Stimulated activated CD4-positive, alpha-beta T cell treated with anti-CD3 and anti-CD28 coated beads, Interleukin-4, amount 100 ng/mL, for 48 hours (primary cell): ENCODE measurements around the gene GMDS.
A peak's percentile ranks its signal among the peaks of the same experiment; 100 is the strongest.

ENCODE experiments used
- DNase-seq, 2 donors: peaks; one replicate each; pipeline ENCODE4 v3.0.0-alpha.2; 2020; ENCODE audit warnings: low read depth in 2 of 2

GMDS gene

DNA sequence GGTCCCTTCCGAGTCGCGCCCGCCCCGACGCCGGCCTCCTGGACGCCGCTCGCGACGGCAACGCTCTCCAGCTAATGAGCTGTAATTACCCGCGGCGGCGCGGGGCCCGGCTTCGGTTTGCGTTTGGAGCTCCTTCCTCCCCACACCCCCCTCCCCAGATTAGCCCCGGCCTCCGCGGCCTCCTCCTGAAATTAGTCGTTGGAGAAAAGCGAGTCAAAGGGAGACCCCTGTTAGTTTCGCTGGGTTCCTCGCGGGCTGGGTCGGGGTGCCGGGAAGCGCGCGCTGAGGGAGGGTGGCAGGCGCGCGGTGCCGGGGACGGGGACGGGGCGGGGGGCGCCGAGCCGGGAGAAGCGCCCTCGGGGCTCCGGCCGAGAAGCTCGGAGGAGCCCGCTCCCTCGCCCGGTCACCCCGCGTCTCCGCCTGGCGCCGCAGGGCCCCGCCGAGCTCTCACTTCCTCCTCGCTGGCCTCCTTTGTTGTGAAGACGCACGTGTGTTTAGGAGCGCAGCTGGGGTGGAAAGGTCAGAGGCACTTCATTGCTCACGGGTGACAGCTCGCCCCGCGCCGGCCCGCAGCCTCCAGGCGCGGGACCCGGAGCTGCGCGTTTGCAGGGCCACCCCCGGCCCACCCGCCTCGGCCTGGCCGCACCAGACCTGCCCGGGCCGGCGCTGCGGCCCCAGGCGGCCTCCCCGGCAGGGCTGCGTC lies 630.8 kb downstream of the GMDS start:
- DNase-seq = no peak

DNA sequence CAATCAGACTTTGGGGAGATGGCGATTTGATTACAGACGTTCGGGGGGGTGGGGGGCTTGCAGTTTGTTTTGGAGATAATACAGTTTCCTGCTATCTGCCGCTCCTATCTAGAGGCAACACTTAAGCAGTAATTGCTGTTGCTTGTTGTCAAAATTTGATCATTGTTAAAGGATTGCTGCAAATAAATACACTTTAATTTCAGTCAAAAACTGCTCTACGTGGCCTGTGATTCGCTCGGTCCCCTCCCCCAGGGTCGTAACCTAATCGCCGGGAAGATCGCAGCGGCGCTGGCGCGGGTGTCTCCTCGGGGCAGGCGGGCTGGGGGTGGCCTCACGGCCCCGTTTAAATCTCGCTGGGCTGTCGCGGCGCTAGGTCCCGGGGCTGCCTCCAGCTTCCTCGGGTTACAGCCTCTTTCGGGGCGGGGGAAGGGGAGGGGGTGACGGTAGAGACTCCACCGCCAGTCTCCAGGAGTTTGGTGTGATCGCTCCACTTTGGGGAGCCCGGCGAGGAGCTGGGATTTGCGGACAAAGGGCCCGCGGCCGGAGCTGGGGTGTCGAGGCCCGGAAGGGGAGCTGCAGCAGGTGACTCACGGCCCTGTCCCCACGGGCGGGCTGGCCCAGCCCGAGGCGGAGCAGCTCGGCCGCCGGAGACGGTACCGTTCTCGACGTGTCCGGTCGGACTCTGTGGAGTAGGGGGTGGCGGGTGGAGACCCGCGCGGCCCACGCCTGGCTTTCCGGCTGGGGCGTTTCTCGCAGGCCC lies 631.5 kb downstream of the GMDS start:
- no peak for DNase-seq

DNA sequence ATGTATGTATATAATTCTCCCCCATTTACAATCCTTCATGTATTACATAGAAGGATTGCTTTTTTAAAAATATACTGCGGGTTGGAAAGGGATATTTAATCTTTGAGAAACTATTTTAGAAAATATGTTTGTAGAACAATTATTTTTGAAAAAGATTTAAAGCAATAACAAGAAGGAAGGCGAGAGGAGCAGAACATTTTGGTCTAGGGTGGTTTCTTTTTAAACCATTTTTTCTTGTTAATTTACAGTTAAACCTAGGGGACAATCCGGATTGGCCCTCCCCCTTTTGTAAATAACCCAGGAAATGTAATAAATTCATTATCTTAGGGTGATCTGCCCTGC lies 632.1 kb downstream of the GMDS start:
- DNase-seq = no peak

DNA sequence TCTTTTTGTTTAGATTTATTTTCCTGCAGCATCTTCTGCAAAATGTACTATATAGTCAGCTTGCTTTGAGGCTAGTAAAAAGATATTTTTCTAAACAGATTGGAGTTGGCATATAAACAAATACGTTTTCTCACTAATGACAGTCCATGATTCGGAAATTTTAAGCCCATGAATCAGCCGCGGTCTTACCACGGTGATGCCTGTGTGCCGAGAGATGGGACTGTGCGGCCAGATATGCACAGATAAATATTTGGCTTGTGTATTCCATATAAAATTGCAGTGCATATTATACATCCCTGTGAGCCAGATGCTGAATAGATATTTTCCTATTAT lies 632.5 kb downstream of the GMDS start:
- DNase-seq = no peak

DNA sequence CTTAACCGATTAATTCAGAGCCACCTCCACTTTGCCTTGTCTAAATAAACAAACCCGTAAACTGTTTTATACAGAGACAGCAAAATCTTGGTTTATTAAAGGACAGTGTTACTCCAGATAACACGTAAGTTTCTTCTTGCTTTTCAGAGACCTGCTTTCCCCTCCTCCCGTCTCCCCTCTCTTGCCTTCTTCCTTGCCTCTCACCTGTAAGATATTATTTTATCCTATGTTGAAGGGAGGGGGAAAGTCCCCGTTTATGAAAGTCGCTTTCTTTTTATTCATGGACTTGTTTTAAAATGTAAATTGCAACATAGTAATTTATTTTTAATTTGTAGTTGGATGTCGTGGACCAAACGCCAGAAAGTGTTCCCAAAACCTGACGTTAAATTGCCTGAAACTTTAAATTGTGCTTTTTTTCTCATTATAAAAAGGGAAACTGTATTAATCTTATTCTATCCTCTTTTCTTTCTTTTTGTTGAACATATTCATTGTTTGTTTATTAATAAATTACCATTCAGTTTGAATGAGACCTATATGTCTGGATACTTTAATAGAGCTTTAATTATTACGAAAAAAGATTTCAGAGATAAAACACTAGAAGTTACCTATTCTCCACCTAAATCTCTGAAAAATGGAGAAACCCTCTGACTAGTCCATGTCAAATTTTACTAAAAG lies 633.0 kb downstream of the GMDS start:
- no peak for DNase-seq

DNA sequence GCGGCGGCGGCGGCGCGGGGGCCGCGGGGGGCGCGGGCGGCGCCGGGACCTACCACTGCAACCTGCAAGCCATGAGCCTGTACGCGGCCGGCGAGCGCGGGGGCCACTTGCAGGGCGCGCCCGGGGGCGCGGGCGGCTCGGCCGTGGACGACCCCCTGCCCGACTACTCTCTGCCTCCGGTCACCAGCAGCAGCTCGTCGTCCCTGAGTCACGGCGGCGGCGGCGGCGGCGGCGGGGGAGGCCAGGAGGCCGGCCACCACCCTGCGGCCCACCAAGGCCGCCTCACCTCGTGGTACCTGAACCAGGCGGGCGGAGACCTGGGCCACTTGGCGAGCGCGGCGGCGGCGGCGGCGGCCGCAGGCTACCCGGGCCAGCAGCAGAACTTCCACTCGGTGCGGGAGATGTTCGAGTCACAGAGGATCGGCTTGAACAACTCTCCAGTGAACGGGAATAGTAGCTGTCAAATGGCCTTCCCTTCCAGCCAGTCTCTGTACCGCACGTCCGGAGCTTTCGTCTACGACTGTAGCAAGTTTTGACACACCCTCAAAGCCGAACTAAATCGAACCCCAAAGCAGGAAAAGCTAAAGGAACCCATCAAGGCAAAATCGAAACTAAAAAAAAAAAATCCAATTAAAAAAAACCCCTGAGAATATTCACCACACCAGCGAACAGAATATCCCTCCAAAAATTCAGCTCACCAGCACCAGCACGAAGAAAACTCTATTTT lies 633.7 kb downstream of the GMDS start:
- DNase-seq = no peak

DNA sequence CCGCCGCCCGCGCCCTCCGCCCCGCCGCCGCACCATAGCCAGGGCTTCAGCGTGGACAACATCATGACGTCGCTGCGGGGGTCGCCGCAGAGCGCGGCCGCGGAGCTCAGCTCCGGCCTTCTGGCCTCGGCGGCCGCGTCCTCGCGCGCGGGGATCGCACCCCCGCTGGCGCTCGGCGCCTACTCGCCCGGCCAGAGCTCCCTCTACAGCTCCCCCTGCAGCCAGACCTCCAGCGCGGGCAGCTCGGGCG lies 634.2 kb downstream of the GMDS start:
- no peak for DNase-seq

DNA sequence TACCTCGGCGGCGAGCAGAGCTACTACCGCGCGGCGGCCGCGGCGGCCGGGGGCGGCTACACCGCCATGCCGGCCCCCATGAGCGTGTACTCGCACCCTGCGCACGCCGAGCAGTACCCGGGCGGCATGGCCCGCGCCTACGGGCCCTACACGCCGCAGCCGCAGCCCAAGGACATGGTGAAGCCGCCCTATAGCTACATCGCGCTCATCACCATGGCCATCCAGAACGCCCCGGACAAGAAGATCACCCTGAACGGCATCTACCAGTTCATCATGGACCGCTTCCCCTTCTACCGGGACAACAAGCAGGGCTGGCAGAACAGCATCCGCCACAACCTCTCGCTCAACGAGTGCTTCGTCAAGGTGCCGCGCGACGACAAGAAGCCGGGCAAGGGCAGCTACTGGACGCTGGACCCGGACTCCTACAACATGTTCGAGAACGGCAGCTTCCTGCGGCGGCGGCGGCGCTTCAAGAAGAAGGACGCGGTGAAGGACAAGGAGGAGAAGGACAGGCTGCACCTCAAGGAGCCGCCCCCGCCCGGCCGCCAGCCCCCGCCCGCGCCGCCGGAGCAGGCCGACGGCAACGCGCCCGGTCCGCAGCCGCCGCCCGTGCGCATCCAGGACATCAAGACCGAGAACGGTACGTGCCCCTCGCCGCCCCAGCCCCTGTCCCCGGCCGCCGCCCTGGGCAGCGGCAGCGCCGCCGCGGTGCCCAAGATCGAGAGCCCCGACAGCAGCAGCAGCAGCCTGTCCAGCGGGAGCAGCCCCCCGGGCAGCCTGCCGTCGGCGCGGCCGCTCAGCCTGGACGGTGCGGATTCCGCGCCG lies 634.7 kb downstream of the GMDS start:
- DNase-seq = no peak

DNA sequence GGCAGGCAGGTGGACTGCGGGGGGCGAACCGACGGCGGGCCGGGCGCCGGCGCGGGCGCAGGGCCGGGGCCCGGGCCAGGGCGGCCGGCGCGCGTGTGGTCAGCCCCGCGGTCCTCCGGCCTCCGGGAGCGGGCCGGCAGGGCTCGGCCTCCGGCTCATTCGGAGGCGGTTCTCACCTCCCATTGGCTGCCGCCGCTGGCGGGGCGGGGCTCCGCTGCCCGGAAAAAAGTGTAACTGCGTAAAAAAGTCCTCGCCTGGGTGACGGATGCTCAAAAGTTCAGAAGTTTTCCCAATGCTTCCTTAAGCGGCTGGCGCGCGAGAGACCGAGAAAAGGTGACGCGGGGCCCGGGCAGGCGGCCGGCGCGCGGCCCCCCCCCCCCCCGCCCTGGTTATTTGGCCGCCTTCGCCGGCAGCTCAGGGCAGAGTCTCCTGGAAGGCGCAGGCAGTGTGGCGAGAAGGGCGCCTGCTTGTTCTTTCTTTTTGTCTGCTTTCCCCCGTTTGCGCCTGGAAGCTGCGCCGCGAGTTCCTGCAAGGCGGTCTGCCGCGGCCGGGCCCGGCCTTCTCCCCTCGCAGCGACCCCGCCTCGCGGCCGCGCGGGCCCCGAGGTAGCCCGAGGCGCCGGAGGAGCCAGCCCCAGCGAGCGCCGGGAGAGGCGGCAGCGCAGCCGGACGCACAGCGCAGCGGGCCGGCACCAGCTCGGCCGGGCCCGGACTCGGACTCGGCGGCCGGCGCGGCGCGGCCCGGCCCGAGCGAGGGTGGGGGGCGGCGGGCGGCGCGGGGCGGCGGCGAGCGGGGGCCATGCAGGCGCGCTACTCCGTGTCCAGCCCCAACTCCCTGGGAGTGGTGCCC lies 635.5 kb downstream of the GMDS start, which contains the start of gene FOXC1:
FOXC1 (plus strand) TSS at position 268 of the 849 bp plus-strand sequence; CDS start at position 799, 531 bp downstream.
- DNase-seq = peak in 1 of 2 donors; percentile 47

DNA sequence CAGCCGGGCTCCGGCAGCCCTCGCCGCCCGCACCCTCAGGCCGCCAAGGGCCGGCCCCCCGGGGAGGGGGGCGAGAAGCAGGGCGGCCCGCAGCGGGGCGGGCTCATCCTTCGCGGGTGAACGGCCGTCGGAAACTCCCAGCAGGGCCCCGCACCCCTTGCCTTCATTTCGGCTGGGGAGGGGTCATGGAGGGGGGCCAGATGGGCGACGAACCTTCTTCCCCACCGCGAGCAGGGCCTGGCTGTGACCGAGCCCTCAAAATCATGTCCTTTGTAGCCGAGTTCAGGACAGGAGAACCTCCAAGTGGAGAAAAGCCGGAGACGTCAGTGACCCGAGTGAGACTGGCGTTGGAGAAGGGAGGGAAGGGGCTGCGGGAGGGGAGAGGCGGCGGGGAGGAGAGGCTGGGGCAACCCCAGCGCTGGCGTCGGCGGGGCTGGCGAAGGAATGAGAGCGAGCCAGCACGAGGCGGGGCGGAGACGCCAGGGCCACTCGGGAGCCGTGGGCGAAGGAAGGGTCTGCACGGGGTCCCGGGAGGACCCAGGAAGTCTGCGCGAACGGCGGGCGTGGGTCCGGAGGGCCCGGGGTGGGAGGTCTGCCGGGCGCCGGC lies 636.3 kb downstream of the GMDS start:
- DNase-seq = no peak

DNA sequence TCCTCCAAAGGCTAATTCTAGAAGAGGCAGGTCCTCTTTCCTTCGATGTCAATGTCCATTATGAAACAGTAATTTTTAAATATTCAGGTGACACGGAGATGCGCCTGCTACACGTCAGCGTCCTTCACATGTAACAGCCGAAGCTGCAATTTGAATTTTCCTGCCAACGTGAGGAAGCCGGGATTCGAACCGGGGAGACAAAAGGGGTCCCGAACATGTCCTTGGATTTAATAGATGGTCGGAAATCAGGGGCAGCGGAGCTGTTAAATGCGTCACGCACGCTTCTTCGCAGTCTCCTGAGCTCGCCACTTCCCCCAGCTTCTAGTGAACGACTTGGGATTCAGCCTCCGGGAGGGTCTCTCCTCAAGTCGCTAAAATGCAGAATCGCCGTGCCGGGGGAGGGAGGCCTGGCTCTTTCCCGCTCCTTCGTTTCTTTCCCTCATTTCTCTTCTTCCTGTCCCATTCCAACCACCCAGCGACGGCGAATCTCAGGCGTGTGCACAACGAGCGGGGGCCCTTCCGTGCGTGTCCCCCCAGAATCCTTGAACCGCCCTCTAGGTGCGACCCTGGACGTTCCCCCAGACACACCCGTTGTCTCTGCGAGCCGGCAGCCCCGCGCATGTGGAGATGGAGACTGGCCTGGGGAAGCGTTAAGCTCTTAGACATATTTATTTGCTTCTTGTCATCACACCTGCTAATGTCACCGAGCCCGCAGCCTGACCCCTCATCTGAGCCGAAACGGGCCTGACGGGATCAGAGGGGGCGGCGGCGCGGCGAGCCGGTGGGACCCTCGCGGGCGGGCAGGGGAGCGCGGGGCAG lies 637.0 kb downstream of the GMDS start:
- DNase-seq = no peak

DNA sequence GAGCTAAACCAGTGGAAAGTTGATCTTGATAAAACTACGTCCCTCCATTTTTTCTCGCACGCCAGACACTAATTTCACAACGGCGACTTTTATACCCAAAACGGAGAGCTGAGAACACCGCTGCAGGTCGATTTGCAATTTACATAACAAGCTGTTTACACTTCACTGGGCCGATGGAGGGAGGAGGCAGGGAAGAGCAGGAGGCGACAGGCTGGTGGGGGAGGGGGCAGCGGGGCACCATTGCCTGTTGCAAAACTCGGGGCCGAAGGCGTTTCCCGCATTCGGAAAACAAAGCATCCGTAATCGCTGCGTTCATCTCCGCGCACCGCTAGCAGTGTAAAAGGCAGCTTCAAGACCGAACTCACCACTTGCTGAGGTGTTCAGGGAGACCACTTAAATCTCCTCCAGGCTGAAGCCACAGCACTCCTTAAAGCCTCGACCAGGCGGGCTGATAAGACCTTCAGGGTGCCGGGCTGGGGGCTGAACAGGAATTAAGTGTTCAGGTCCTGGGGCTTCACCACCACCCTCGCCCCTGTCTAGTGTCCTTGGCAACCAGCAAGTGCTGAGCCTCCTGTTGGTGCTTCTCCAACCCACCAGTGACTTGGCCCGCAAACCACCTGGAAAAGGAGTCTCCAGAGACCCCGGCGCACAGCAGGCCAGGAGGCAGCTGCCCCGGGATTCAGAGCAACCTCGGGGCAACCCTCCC lies 637.7 kb downstream of the GMDS start:
- DNase-seq = no peak

DNA sequence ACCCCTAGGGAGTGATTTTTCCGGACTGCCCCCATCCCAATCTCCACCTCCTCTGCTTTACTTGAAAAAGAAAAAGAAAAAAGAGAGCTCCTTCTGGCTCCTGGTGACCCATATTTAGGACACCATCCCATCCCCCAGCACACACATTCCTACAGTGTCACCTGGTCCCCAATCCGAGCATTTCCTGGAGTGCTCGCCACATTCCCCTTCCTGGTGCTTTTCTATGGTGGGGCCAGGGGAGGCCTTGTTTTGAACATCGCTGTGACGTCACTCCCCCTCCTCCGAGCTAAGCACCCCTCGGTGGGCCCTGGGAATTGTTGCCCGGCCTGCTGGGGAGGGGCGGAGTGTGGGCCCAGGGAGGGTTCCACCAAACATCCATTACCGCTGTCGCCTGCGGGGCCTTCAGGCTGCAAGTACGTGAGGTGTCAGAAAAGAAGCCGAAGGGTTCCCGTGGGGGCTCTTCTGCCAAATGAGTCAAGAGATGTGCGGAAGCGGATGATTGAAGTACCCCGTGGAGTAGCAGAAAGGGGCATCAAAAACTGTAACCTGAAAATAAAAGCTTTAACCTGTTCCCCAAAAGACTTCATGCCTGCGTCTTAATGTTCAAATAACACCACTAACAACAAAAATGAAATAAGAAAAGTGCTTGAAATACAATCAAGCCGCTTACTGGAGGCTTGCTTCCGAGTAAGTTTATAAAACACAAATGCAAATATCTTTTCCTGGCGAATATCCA lies 638.5 kb downstream of the GMDS start:
- DNase-seq = no peak

DNA sequence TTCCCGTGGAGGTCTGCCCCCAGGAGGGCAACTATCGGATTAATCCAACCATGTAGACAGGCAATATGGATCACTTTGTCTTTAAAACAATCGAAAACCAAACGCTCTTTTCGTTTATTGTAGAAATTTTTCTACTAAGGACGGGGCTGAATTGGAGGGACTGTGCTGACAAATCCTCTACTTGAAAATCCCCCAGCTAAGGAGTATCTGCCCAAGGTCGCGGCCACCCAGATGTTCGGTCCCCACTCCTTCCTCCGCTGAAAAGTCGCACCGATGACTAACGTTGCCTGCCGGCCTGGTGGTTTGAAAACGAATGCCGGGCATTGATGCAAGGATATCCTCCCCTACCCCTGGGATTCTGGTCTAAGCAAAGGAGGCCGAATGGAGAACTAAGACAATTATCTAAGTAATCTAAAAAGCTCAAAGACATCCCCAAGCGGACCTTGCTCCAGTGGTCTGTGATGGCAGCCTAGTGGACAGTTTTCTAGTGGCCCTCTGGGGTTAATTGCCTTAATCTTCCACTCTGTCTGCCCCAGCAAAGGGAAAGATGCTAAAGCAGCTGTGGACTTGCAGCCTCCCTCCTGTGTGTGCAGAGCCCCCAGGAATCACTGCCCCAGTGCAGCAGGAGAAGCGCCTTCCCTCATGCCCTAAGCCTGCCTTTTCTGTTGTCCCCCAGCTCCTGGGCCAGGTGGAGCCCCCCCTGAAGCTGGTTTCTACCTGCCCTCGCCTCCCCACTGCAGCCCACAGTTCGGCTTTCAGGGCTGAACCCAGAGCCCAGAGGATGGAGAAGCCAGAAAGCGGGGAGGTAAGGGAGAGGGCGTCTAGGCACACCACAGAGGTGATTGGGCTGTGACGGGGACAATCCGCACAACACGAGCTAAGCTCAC lies 639.3 kb downstream of the GMDS start:
- no peak for DNase-seq

DNA sequence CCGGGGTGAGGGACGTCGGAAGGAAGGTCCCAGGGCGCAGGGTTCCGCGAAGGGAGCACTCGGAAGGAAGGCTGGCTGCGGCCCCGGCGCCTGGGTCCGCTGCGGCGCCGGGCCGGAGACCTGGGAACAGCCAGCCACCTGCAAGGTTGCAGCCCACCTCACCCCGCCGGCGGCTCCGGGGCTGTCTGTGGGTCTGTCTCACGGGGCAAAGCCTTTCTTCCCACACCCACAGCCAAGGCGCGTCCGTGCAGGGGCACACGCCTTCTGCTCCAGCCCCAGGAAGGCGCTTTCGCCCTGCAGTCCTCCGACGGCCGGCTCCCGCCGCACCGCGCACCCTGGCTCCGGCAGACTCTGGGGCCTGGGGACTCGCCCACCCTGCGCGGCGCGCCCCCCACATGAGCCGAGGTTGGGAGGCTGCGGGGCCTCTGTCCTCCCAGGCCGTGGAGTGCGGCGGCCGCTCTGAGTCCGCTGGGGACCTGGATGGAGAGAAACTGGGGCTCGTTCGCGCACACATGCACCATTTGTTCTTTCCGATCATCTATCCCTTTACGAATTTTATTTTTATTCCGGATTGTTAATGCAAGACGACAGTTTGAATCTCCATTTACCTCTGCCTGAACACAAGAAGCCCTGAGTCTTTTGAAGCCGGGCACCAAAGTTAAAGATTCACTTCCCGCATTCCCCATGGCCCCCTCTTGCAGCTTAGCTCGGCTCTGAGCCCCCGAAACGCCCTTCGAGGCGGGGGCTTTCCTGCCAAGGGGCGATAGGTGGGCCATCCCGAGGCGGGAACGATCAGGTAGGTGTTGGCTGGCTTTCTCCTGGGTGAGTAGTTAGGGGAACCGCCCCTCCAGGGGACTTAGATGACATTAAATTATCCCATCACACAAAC lies 640.2 kb downstream of the GMDS start:
- no peak for DNase-seq
